PC-9 (cell line): ENCODE data around the gene YY1. TPM values are rescaled to one million over a fixed set of nuclear protein-coding genes. Genes with fewer than 3 reads are reported as not detected.

Experiments used
- BruUV-seq: library from RNA; stranded (reverse); fragments of 400-500 nt; replicated peaks from 2 replicates; lab custom pipeline; 2021; lab: Mats Ljungman, UMichigan
- CTCF ChIA-PET: fragments of 300-600 bp; sonication (Branson Sonifier 250); formaldehyde crosslinking; loops from one replicate; lab custom pipeline; 2022; ENCODE audit warnings: antibody characterized with exemption; lab: Charles Lee
- POLR2A ChIA-PET: fragments of 300-600 bp; sonication (Branson Sonifier 250); formaldehyde crosslinking; loops from one replicate; lab custom pipeline; 2022; ENCODE audit warnings: antibody characterized with exemption; ENCODE audit not compliant: unreplicated experiment; lab: Charles Lee
- DNase-seq, 2 experiments: peaks; one replicate each; pipeline versions ENCODE4 v3.0.0 to v3.0.0-alpha.2; 2015 to 2022; ENCODE audit warnings: mixed read lengths in 1 of 2
- H2AFZ ChIP-seq: fragments of 200-600 bp; sonication (generic); 2 replicates; pipeline ENCODE4 v1.8.1; 2017; ENCODE audit warnings: antibody characterized with exemption
- H3F3A ChIP-seq: fragments of 200-600 bp; sonication (generic); 2 replicates; pipeline ENCODE4 v1.8.1; 2017; ENCODE audit warnings: antibody characterized with exemption, mild to moderate bottlenecking, low read depth; ENCODE audit not compliant: insufficient read depth
- H3K27ac ChIP-seq: fragments of 200-600 bp; sonication (generic); 2 replicates; pipeline ENCODE4 v1.6.1; 2016; ENCODE audit warnings: mixed run types
- H3K27me3 ChIP-seq: fragments of 200-600 bp; sonication (generic); 2 replicates; pipeline ENCODE4 v1.6.1; 2016; ENCODE audit warnings: low read depth, mixed run types; ENCODE audit not compliant: insufficient read depth
- H3K36me3 ChIP-seq: fragments of 200-600 bp; sonication (generic); 2 replicates; pipeline ENCODE4 v1.6.1; 2016; ENCODE audit warnings: low read depth, mixed run types
- H3K4me1 ChIP-seq: fragments of 200-600 bp; sonication (generic); replicated peaks from 2 replicates; pipeline ENCODE4 v1.6.1; 2016; ENCODE audit warnings: mixed run types; ENCODE audit not compliant: insufficient read depth
- H3K4me2 ChIP-seq: fragments of 200-600 bp; sonication (generic); 2 replicates; pipeline ENCODE4 v1.6.1; 2017; ENCODE audit warnings: mixed run types
- H3K4me3 ChIP-seq: fragments of 200-600 bp; sonication (generic); 2 replicates; pipeline ENCODE4 v1.6.1; 2016; ENCODE audit warnings: mixed run types
- H3K79me2 ChIP-seq: fragments of 200-600 bp; sonication (generic); 2 replicates; pipeline ENCODE4 v1.6.1; 2017; ENCODE audit warnings: low read depth, mixed run types
- H3K9me2 ChIP-seq: fragments of 200-600 bp; sonication (generic); 2 replicates; pipeline ENCODE4 v1.8.1; 2017; ENCODE audit warnings: mild to moderate bottlenecking; ENCODE audit not compliant: insufficient read depth
- H3K9me3 ChIP-seq: fragments of 200-600 bp; sonication (generic); 2 replicates; pipeline ENCODE4 v1.8.1; 2016; ENCODE audit warnings: low read depth; ENCODE audit not compliant: insufficient read depth
- H4K20me1 ChIP-seq: fragments of 200-600 bp; sonication (generic); 2 replicates; pipeline ENCODE4 v1.8.1; 2017; ENCODE audit not compliant: insufficient read depth
- CTCF ChIP-seq: fragments of 200-600 bp; sonication (generic); conservative IDR thresholded peaks from 2 replicates; pipeline ENCODE4 v1.6.1; 2017; ENCODE audit warnings: mixed run types, antibody characterized with exemption, mild to moderate bottlenecking, moderate library complexity
- EZH2 ChIP-seq: fragments of 200-600 bp; sonication (generic); IDR thresholded peaks from 2 replicates; pipeline ENCODE4 v1.8.0; 2017; ENCODE audit warnings: antibody characterized with exemption, low read depth
- intact Hi-C: fragments of 100-400 bp; cut with micrococcal nuclease; formaldehyde crosslinking; loops from one replicate; pipeline ENCODE4 v1.10.0; 2022; ENCODE audit not compliant: unreplicated experiment
- total RNA-seq: library from RNA; stranded (reverse); gene quantifications from 2 replicates; pipeline ENCODE4 v1.2.3, GENCODE V29; 2021

The YY1 gene
- total RNA-seq, 1 experiment from 2014 or later: 32.3 TPM

GRCh38 chr14:100321473-100322137 is 82.7 kb downstream of the YY1 start:
- Histone ChIP-seq H3K4me3 (no peak overlapping the region), H3K9me3 (no peaks in the 10 kb centered on the region), H3K4me2 (no peak overlapping the region), H3K27ac (no peak overlapping the region), H3K79me2 (no peaks in the 10 kb centered on the region), H3F3A (no peaks in the 10 kb centered on the region), H4K20me1 (no peaks in the 10 kb centered on the region), H3K4me1 (no peaks in the 10 kb centered on the region), H3K36me3 (no peaks in the 10 kb centered on the region), H3K9me2 (no peaks in the 10 kb centered on the region), H3K27me3 (no peaks in the 10 kb centered on the region), H2AFZ (no peak overlapping the region)
- no TSS peak for BruUV-seq
- TF ChIP-seq CTCF (no peak), EZH2 (no peak)
- intact Hi-C loops: no loop called here
- CTCF ChIA-PET: no interaction called here
- DNase-seq: no peak
- POLR2A ChIA-PET: no interaction called here

- Histone ChIP-seq H3K27ac (no peak overlapping the region), H3K9me2 (no peaks in the 10 kb centered on the region), H3F3A (no peaks in the 10 kb centered on the region), H3K27me3 (no peaks in the 10 kb centered on the region), H3K36me3 (no peaks in the 10 kb centered on the region), H4K20me1 (no peaks in the 10 kb centered on the region), H3K9me3 (no peaks in the 10 kb centered on the region), H3K4me3 (no peak overlapping the region), H2AFZ (no peak overlapping the region), H3K4me1 (no peaks in the 10 kb centered on the region), H3K4me2 (no peak overlapping the region), H3K79me2 (no peaks in the 10 kb centered on the region)
- BruUV-seq: no TSS peak
- intact Hi-C loops: no loop called here
- ChIA-PET CTCF (no interaction called here), POLR2A (no interaction called here)
- no peak for DNase-seq
- TF ChIP-seq EZH2: no peak
- no peak for TF ChIP-seq CTCF
Observed at GRCh38 chr14:100322138-100322957, 83.4 kb downstream of the YY1 start.

- intact Hi-C loops: no loop called here
- H3K27ac ChIP-seq: no peak within 1 kb of the TSS
- no peak for DNase-seq
- no TSS peak for BruUV-seq
- TF ChIP-seq CTCF (no peak), EZH2 (no peak)
- POLR2A ChIA-PET: no interaction called here
- no peaks in the 10 kb centered on the region for H3K36me3 ChIP-seq
- H3K9me3 ChIP-seq: no peaks in the 10 kb centered on the region
- no peak within 1 kb of the TSS for H2AFZ ChIP-seq
- H3K4me1 ChIP-seq: no peaks in the 10 kb centered on the region
- no peak within 1 kb of the TSS for H3K4me2 ChIP-seq
- no peaks in the 10 kb centered on the region for H3K27me3 ChIP-seq
- H3F3A ChIP-seq: no peaks in the 10 kb centered on the region
- H3K79me2 ChIP-seq: no peaks in the 10 kb centered on the region
- H3K4me3 ChIP-seq: no peak within 1 kb of the TSS
- H3K9me2 ChIP-seq: no peaks in the 10 kb centered on the region
- CTCF ChIA-PET: no interaction called here
- no peaks in the 10 kb centered on the region for H4K20me1 ChIP-seq
Observed at GRCh38 chr14:100323121-100323941, 84.4 kb downstream of the YY1 start, which contains the start of gene SLC25A47. Gene SLC25A47 (plus strand): TSS chr14:100323339. CDS start chr14:100323415, 76 bp downstream.
